ENCODE results near the gene SPON2. TPM values are rescaled to one million over a fixed set of nuclear protein-coding genes. Genes with fewer than 3 reads are reported as not detected.

The SPON2 gene
- total RNA-seq, 1 experiment from 2014 or later = 2.3 TPM

- Histone ChIP-seq H2AFZ (ENCODE audit: low read length) (no peak overlapping the region), H2BK120ac (ENCODE audit: low read depth, low read length, poor library complexity, severe bottlenecking) (no peak overlapping the region), H3K27me3 (ENCODE audit: insufficient read depth, low read length) (no peaks in the 10 kb centered on the region), H3K4ac (ENCODE audit: low read depth, low read length) (no peak overlapping the region), H2BK12ac (ENCODE audit: insufficient read length, low read depth, low read length) (no peak overlapping the region), H3K4me2 (ENCODE audit: insufficient read depth, insufficient read length, low read length) (no peak overlapping the region), H3K56ac (ENCODE audit: insufficient read length, low read depth, low read length) (no peak overlapping the region), H3K79me1 (ENCODE audit: insufficient read depth, low read depth, low read length, poor library complexity, severe bottlenecking) (no peaks in the 10 kb centered on the region), H2BK20ac (ENCODE audit: low read depth, low read length, poor library complexity, severe bottlenecking) (no peak overlapping the region), H3K4me1 (ENCODE audit: insufficient read depth, low read length) (no peaks in the 10 kb centered on the region), H3K18ac (ENCODE audit: insufficient read length, low read depth, low read length) (no peak overlapping the region), H3K9ac (ENCODE audit: extremely low read depth, insufficient read length, low read length) (no peak overlapping the region), H3K9me3 (ENCODE audit: control insufficient read depth, low read depth, low read length) (no peaks in the 10 kb centered on the region), H4K5ac (ENCODE audit: insufficient read length, low read depth, low read length) (no peak overlapping the region), H3T11ph (ENCODE audit: low read length) (no peak overlapping the region), H4K8ac (replicated peaks; ENCODE audit: insufficient read length, low read depth, low read length) (no peak overlapping the region), H3K23me2 (ENCODE audit: insufficient read length, low read depth, low read length, poor library complexity, severe bottlenecking) (no peaks in the 10 kb centered on the region), H2BK15ac (ENCODE audit: low read depth, low read length) (no peak overlapping the region), H4K91ac (ENCODE audit: insufficient read length, low read depth, low read length) (no peak overlapping the region), H4K20me1 (ENCODE audit: control insufficient read depth, insufficient read depth, insufficient read length) (no peaks in the 10 kb centered on the region), H3K14ac (ENCODE audit: insufficient read depth, low read length) (no peak overlapping the region), H3K23ac (ENCODE audit: insufficient read length, low read depth, low read length) (no peak overlapping the region), H3K79me2 (ENCODE audit: insufficient read depth, low read length) (no peaks in the 10 kb centered on the region), H3K27ac (ENCODE audit: insufficient read length, low read depth, low read length) (no peak overlapping the region), H2AK5ac (ENCODE audit: insufficient read length, low read length) (no peak overlapping the region), H2BK5ac (ENCODE audit: insufficient read length, low read length) (no peak overlapping the region)
- no peaks in the 10 kb centered on the region for H3K27me3 Mint-ChIP-seq (ENCODE audit: low read depth)
- H3K9me3 Mint-ChIP-seq = no peaks in the 10 kb centered on the region
- TF ChIP-seq, protein P1, sequence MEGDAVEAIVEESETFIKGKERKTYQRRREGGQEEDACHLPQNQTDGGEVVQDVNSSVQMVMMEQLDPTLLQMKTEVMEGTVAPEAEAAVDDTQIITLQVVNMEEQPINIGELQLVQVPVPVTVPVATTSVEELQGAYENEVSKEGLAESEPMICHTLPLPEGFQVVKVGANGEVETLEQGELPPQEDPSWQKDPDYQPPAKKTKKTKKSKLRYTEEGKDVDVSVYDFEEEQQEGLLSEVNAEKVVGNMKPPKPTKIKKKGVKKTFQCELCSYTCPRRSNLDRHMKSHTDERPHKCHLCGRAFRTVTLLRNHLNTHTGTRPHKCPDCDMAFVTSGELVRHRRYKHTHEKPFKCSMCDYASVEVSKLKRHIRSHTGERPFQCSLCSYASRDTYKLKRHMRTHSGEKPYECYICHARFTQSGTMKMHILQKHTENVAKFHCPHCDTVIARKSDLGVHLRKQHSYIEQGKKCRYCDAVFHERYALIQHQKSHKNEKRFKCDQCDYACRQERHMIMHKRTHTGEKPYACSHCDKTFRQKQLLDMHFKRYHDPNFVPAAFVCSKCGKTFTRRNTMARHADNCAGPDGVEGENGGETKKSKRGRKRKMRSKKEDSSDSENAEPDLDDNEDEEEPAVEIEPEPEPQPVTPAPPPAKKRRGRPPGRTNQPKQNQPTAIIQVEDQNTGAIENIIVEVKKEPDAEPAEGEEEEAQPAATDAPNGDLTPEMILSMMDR (conservative IDR thresholded peaks at IDR 0.05) = no peak
- DNase-seq = no peak
- H3K4me3 Mint-ChIP-seq = no peak overlapping the region
- WGBS (ENCODE audit: extremely low coverage, insufficient read length, low lambda C conversion rate) = no CpG with 5 or more reads among the region's 31 CpGs
- H3K4me1 Mint-ChIP-seq = no peaks in the 10 kb centered on the region
- no peak overlapping the region for H3K27ac Mint-ChIP-seq
- peaks cover 6 to 55% (median 43%) of the 10 kb centered on the region in 3 experiments; a peak in 6 of 7 replicates for H3K36me3 Mint-ChIP-seq (ENCODE audit: insufficient read depth in 1 of 3, low read depth in 3 of 3)
Observed at GRCh38 chr4:1215141-1216075, 43.0 kb upstream of the SPON2 start.

Data from H9 (cell line).